RWPE1 (cell line): ENCODE results near the gene KMO.

Experiments
- CTCF ChIA-PET: fragments of 350-600 bp; sonication (Branson Sonifier 250); formaldehyde crosslinking; extraction: SDS; loops from one replicate; lab custom pipeline; 2021; lab: Yijun Ruan, JAX
- POLR2A ChIA-PET: fragments of 400-600 bp; formaldehyde crosslinking; extraction: SDS; loops from one replicate; lab custom pipeline; 2020; ENCODE audit warnings: antibody characterized with exemption; ENCODE audit not compliant: low non-redundant PET; lab: Yijun Ruan, JAX
- DNase-seq: peaks from one replicate; pipeline ENCODE4 v3.0.0; 2012; ENCODE audit warnings: low spot score
- H3K27ac ChIP-seq: fragments of 450-650 bp; 2 replicates; pipeline ENCODE4 v1.5.1; 2017
- CTCF ChIP-seq: fragments of 450-650 bp; conservative IDR thresholded peaks from 2 replicates; pipeline ENCODE4 v1.5.1; 2017; ENCODE audit warnings: low read depth, mild to moderate bottlenecking

The KMO gene

DNA sequence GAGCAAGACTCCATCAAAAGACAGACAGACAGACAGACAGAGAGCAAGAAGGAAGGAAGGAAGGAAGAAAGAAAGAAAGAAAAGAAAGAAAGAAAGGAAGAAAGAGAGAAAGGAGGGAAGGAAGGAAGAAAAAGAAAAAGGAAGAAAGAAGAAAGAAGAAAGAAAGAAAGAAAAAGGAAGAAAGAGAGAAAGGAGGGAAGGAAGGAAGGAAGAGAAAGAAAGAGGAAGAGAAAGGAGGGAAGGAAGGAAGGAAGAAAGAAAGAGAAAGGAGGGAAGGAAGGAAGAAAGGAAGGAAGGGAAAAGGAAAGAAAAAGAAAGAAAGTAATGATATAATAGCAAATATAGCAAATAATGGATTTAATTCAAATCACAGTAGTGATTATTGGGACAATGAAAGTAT lies 75.3 kb downstream of the KMO start:
- POLR2A ChIA-PET = no interaction called here
- no peak for TF ChIP-seq CTCF
- peak overlapping the region; percentile 60 for H3K27ac ChIP-seq
- CTCF ChIA-PET = no interaction called here
- DNase-seq = no peak

- ChIA-PET CTCF (interaction anchor here (0.6 to 1.0 kb wide), 2 partner anchors 19 to 226 kb away, joined by 3 read pairs; no protein-coding TSS in a partner anchor), POLR2A (no interaction called here)
- peak; percentile 74 for DNase-seq
- no peak for TF ChIP-seq CTCF
- H3K27ac ChIP-seq = no peak overlapping the region
Observed at GRCh38 chr1:241608379-241609033, 76.3 kb downstream of the KMO start.

- no peak for DNase-seq
- H3K27ac ChIP-seq = peak overlapping the region; percentile 45
- CTCF ChIA-PET = interaction anchor here (0.6 to 2.7 kb wide), 11 partner anchors 10 to 378 kb away, joined by 3 to 11 read pairs (median 3); no protein-coding TSS in a partner anchor
- TF ChIP-seq CTCF = no peak
- POLR2A ChIA-PET = interaction anchor here (0.6 kb wide), 1 partner anchor 224 kb away, joined by 3 read pairs; no protein-coding TSS in a partner anchor
Observed at GRCh38 chr1:241610056-241610815, 78.1 kb downstream of the KMO start.

DNA sequence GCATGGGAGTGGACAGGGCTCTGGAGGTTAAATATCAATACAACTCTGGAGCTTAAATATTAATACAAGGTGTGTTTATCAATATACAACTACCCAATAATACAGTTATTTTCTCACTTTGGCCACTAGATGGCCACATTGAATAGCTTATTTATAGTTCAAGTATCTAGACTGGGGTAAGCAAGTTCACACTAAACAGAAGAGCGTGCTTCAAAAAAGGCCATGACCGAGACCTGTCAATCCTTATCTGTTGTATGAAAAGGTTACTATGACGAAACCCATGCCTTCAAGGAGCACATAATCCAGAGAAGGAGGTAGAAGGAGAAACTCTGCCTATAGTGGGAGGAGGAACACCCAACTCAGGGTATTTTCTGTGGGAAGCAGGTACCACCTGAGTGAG lies 78.9 kb downstream of the KMO start:
- H3K27ac ChIP-seq = no peak overlapping the region
- CTCF ChIA-PET = interaction anchor here (0.6 to 2.7 kb wide), 13 partner anchors 11 to 377 kb away, joined by 3 to 11 read pairs (median 3); no protein-coding TSS in a partner anchor
- peak; percentile 49 for DNase-seq
- peak; percentile 60 for TF ChIP-seq CTCF
- POLR2A ChIA-PET = interaction anchor here (0.6 kb wide), 2 partner anchors 29 to 223 kb away, joined by 3 to 7 read pairs; partner anchors contain the start of genes CHML and OPN3

GRCh38 chr1:241611736-241612135 lies 79.6 kb downstream of the KMO start:
- POLR2A ChIA-PET = interaction anchor here (0.6 kb wide), 1 partner anchor 28 kb away, joined by 7 read pairs; the partner anchor contains the start of genes CHML and OPN3
- H3K27ac ChIP-seq = no peak overlapping the region
- no peak for DNase-seq

More at GRCh38 chr1:241611736-241612135, 79.6 kb downstream of the KMO start:
- TF ChIP-seq CTCF = no peak
- CTCF ChIA-PET = interaction anchor here (0.6 to 2.7 kb wide), 9 partner anchors 11 to 374 kb away, joined by 3 to 11 read pairs (median 4); no protein-coding TSS in a partner anchor
